Inflammatory macrophage treated with lipopolysaccharide for 4 hours (primary cell): ENCODE measurements around the gene IGF1R.

Source experiments
- DNase-seq: peaks from one replicate; pipeline ENCODE4 v3.0.0-alpha.2; 2020

Gene IGF1R

GRCh38 chr15:98923579-98923978 is 275.2 kb downstream of the IGF1R start:
- DNase-seq: no peak

GRCh38 chr15:98924401-98925049 is 276.2 kb downstream of the IGF1R start:
- no peak for DNase-seq

- DNase-seq: no peak
Observed at GRCh38 chr15:98926236-98926635, 277.9 kb downstream of the IGF1R start.

- peak; percentile 32 for DNase-seq
Observed at GRCh38 chr15:98927022-98927421, 278.7 kb downstream of the IGF1R start.

GRCh38 chr15:98927996-98928395 is 279.7 kb downstream of the IGF1R start:
- DNase-seq: no peak

GRCh38 chr15:98930576-98930975 is 282.2 kb downstream of the IGF1R start:
- no peak for DNase-seq

GRCh38 chr15:98931004-98931403 is 282.7 kb downstream of the IGF1R start:
- no peak for DNase-seq

- no peak for DNase-seq
Observed at GRCh38 chr15:98933406-98933805, 285.1 kb downstream of the IGF1R start.

- DNase-seq: no peak
Observed at GRCh38 chr15:98935736-98936135, 287.4 kb downstream of the IGF1R start.

GRCh38 chr15:98937413-98938104 is 289.2 kb downstream of the IGF1R start:
- no peak for DNase-seq

- no peak for DNase-seq
Observed at GRCh38 chr15:98938105-98938417, 289.7 kb downstream of the IGF1R start.

GRCh38 chr15:98938799-98939198 is 290.5 kb downstream of the IGF1R start:
- DNase-seq: no peak

GRCh38 chr15:98939311-98940080 is 291.2 kb downstream of the IGF1R start:
- no peak for DNase-seq

GRCh38 chr15:98941595-98942255 is 293.4 kb downstream of the IGF1R start:
- no peak for DNase-seq

- no peak for DNase-seq
Observed at GRCh38 chr15:98942431-98942830, 294.1 kb downstream of the IGF1R start.

- no peak for DNase-seq
Observed at GRCh38 chr15:98943051-98943508, 294.7 kb downstream of the IGF1R start.

- no peak for DNase-seq
Observed at GRCh38 chr15:98943601-98944151, 295.3 kb downstream of the IGF1R start.

GRCh38 chr15:98946301-98947255 is 298.2 kb downstream of the IGF1R start:
- no peak for DNase-seq

- no peak for DNase-seq
Observed at GRCh38 chr15:98948456-98948855, 300.1 kb downstream of the IGF1R start.

- DNase-seq: no peak
Observed at GRCh38 chr15:98948941-98949340, 300.6 kb downstream of the IGF1R start.

GRCh38 chr15:98949624-98950023 is 301.3 kb downstream of the IGF1R start:
- no peak for DNase-seq

GRCh38 chr15:98950248-98950647 is 301.9 kb downstream of the IGF1R start:
- DNase-seq: no peak
